Activated CD4-positive, alpha-beta memory T cell treated with anti-CD3 and anti-CD28 coated beads for 36 hours (primary cell): ENCODE measurements around the gene SNRNP48. TPM values are rescaled to one million over a fixed set of nuclear protein-coding genes. Genes with fewer than 3 reads are reported as not detected.

Experiments
- CTCF ChIA-PET: fragments of 350-600 bp; sonication (Branson Sonifier 250); formaldehyde crosslinking; loops from one replicate; lab custom pipeline; 2021; ENCODE audit warnings: antibody characterized with exemption, inconsistent platforms; lab: Charles Lee
- POLR2A ChIA-PET: fragments of 350-600 bp; sonication (Branson Sonifier 250); formaldehyde crosslinking; loops from one replicate; lab custom pipeline; 2021; ENCODE audit warnings: antibody characterized with exemption; lab: Charles Lee
- DNase-seq: peaks from one replicate; pipeline ENCODE4 v3.0.0-alpha.2; 2020
- H3K27ac Mint-ChIP-seq: one replicate; pipeline ENCODE4 v1.8.0; 2021; ENCODE audit warnings: mixed read lengths
- H3K27me3 Mint-ChIP-seq: one replicate; pipeline ENCODE4 v1.8.0; 2021; ENCODE audit warnings: mixed read lengths
- H3K36me3 Mint-ChIP-seq: one replicate; pipeline ENCODE4 v1.8.0; 2021; ENCODE audit warnings: mixed read lengths
- H3K4me1 Mint-ChIP-seq: one replicate; pipeline ENCODE4 v1.8.0; 2021; ENCODE audit warnings: low read depth, mixed read lengths
- H3K4me3 Mint-ChIP-seq: one replicate; pipeline ENCODE4 v1.8.0; 2021; ENCODE audit warnings: mild to moderate bottlenecking, mixed read lengths
- H3K9me3 Mint-ChIP-seq: one replicate; pipeline ENCODE4 v1.8.0; 2021; ENCODE audit warnings: mixed read lengths
- intact Hi-C: fragments of 100-400 bp; cut with micrococcal nuclease; formaldehyde crosslinking; loops from one replicate; pipeline ENCODE4 v1.15.1; 2023
- total RNA-seq, 2 experiments: library from RNA; stranded (reverse); gene quantifications; one replicate each; pipeline ENCODE4 v1.2.3, GENCODE V29; 2021

Gene SNRNP48
- total RNA-seq, 2 experiments from 2014 or later: 21.1 to 21.8 TPM

GRCh38 chr6:7546896-7547295, 43.1 kb upstream of the SNRNP48 start:
- ChIA-PET CTCF (no interaction called here), POLR2A (interaction anchor here (0.9 kb wide), 1 partner anchor 9 kb away, joined by 3 read pairs; no protein-coding TSS in a partner anchor)
- no peaks in the 10 kb centered on the region for H3K4me1 Mint-ChIP-seq
- no peaks in the 10 kb centered on the region for H3K36me3 Mint-ChIP-seq
- peaks cover 44% of the 10 kb centered on the region for H3K27me3 Mint-ChIP-seq
- intact Hi-C loops: no loop called here
- H3K4me3 Mint-ChIP-seq: no peak overlapping the region
- DNase-seq: no peak
- no peaks in the 10 kb centered on the region for H3K9me3 Mint-ChIP-seq
- H3K27ac Mint-ChIP-seq: no peak overlapping the region

- CTCF ChIA-PET: no interaction called here
- H3K27me3 Mint-ChIP-seq: peaks cover 45% of the 10 kb centered on the region
- no peaks in the 10 kb centered on the region for H3K4me1 Mint-ChIP-seq
- H3K9me3 Mint-ChIP-seq: no peaks in the 10 kb centered on the region
- POLR2A ChIA-PET: no interaction called here
- DNase-seq: no peak
- no peak overlapping the region for H3K27ac Mint-ChIP-seq
- no peaks in the 10 kb centered on the region for H3K36me3 Mint-ChIP-seq
- intact Hi-C loops: no loop called here
- no peak overlapping the region for H3K4me3 Mint-ChIP-seq
Observed at GRCh38 chr6:7547315-7547714, 42.7 kb upstream of the SNRNP48 start.

GRCh38 chr6:7550433-7550801, 39.6 kb upstream of the SNRNP48 start:
- no peak overlapping the region for H3K27ac Mint-ChIP-seq
- no peaks in the 10 kb centered on the region for H3K9me3 Mint-ChIP-seq
- H3K36me3 Mint-ChIP-seq: no peaks in the 10 kb centered on the region
- H3K27me3 Mint-ChIP-seq: peaks cover 37% of the 10 kb centered on the region
- intact Hi-C loops: no loop called here
- no peaks in the 10 kb centered on the region for H3K4me1 Mint-ChIP-seq
- H3K4me3 Mint-ChIP-seq: no peak overlapping the region
- CTCF ChIA-PET: no interaction called here
- POLR2A ChIA-PET: no interaction called here
- no peak for DNase-seq

- Mint-ChIP-seq H3K36me3 (no peaks in the 10 kb centered on the region), H3K27ac (no peak overlapping the region), H3K9me3 (no peaks in the 10 kb centered on the region), H3K4me3 (no peak overlapping the region), H3K4me1 (peaks cover 2% of the 10 kb centered on the region), H3K27me3 (peaks cover 21% of the 10 kb centered on the region)
- CTCF ChIA-PET: no interaction called here
- DNase-seq: no peak
- intact Hi-C loops: no loop called here
- POLR2A ChIA-PET: interaction anchor here (0.6 kb wide), 1 partner anchor 79 kb away, joined by 4 read pairs; no protein-coding TSS in a partner anchor
Observed at GRCh38 chr6:7554533-7555275, 35.3 kb upstream of the SNRNP48 start.

GRCh38 chr6:7555671-7556070, 34.3 kb upstream of the SNRNP48 start:
- peaks cover 5% of the 10 kb centered on the region for H3K4me1 Mint-ChIP-seq

GRCh38 chr6:7556394-7557106, 33.4 kb upstream of the SNRNP48 start:
- no peaks in the 10 kb centered on the region for H3K36me3 Mint-ChIP-seq
- no peak for DNase-seq
- CTCF ChIA-PET: no interaction called here
- peaks cover 29% of the 10 kb centered on the region for H3K27me3 Mint-ChIP-seq
- H3K4me3 Mint-ChIP-seq: no peak overlapping the region
- H3K4me1 Mint-ChIP-seq: peaks cover 5% of the 10 kb centered on the region
- H3K27ac Mint-ChIP-seq: no peak overlapping the region
- no peaks in the 10 kb centered on the region for H3K9me3 Mint-ChIP-seq
- POLR2A ChIA-PET: no interaction called here
- intact Hi-C loops: no loop called here

More at GRCh38 chr6:7555671-7556070, 34.3 kb upstream of the SNRNP48 start:
- H3K27ac Mint-ChIP-seq: no peak overlapping the region
- H3K9me3 Mint-ChIP-seq: no peaks in the 10 kb centered on the region
- no peak for DNase-seq
- CTCF ChIA-PET: no interaction called here
- H3K4me3 Mint-ChIP-seq: no peak overlapping the region
- H3K27me3 Mint-ChIP-seq: peaks cover 24% of the 10 kb centered on the region
- H3K36me3 Mint-ChIP-seq: no peaks in the 10 kb centered on the region
- intact Hi-C loops: no loop called here
- POLR2A ChIA-PET: no interaction called here

GRCh38 chr6:7557652-7558051, 32.3 kb upstream of the SNRNP48 start:
- intact Hi-C loops: no loop called here
- CTCF ChIA-PET: no interaction called here
- DNase-seq: no peak
- Mint-ChIP-seq H3K4me1 (peaks cover 5% of the 10 kb centered on the region), H3K36me3 (no peaks in the 10 kb centered on the region), H3K9me3 (no peaks in the 10 kb centered on the region), H3K27me3 (peaks cover 29% of the 10 kb centered on the region), H3K4me3 (no peak overlapping the region), H3K27ac (no peak overlapping the region)
- POLR2A ChIA-PET: no interaction called here

GRCh38 chr6:7558781-7559180, 31.2 kb upstream of the SNRNP48 start:
- no peak overlapping the region for H3K4me3 Mint-ChIP-seq
- H3K9me3 Mint-ChIP-seq: no peaks in the 10 kb centered on the region
- H3K4me1 Mint-ChIP-seq: peaks cover 5% of the 10 kb centered on the region
- ChIA-PET CTCF (no interaction called here), POLR2A (interaction anchor here (0.6 kb wide), 1 partner anchor 21 kb away, joined by 3 read pairs; no protein-coding TSS in a partner anchor)
- DNase-seq: no peak
- no peak overlapping the region for H3K27ac Mint-ChIP-seq
- intact Hi-C loops: no loop called here
- peaks cover 28% of the 10 kb centered on the region for H3K27me3 Mint-ChIP-seq
- H3K36me3 Mint-ChIP-seq: no peaks in the 10 kb centered on the region

GRCh38 chr6:7559196-7559595, 30.8 kb upstream of the SNRNP48 start:
- ChIA-PET CTCF (no interaction called here), POLR2A (interaction anchor here (0.6 kb wide), 1 partner anchor 22 kb away, joined by 3 read pairs; no protein-coding TSS in a partner anchor)
- Mint-ChIP-seq H3K36me3 (no peaks in the 10 kb centered on the region), H3K9me3 (no peaks in the 10 kb centered on the region), H3K4me1 (peaks cover 5% of the 10 kb centered on the region), H3K27ac (no peak overlapping the region), H3K27me3 (peaks cover 28% of the 10 kb centered on the region), H3K4me3 (no peak overlapping the region)
- no peak for DNase-seq
- intact Hi-C loops: no loop called here

- DNase-seq: no peak
- H3K4me1 Mint-ChIP-seq: peaks cover 5% of the 10 kb centered on the region
- ChIA-PET POLR2A (no interaction called here), CTCF (no interaction called here)
- H3K27me3 Mint-ChIP-seq: peaks cover 30% of the 10 kb centered on the region
- H3K36me3 Mint-ChIP-seq: no peaks in the 10 kb centered on the region
- intact Hi-C loops: no loop called here
- no peak overlapping the region for H3K27ac Mint-ChIP-seq
- no peak overlapping the region for H3K4me3 Mint-ChIP-seq
- H3K9me3 Mint-ChIP-seq: no peaks in the 10 kb centered on the region
Observed at GRCh38 chr6:7559651-7560385, 30.2 kb upstream of the SNRNP48 start.

- no peaks in the 10 kb centered on the region for H3K9me3 Mint-ChIP-seq
- H3K27ac Mint-ChIP-seq: no peak overlapping the region
- ChIA-PET CTCF (no interaction called here), POLR2A (no interaction called here)
- no peak overlapping the region for H3K4me3 Mint-ChIP-seq
- no peak for DNase-seq
- no peaks in the 10 kb centered on the region for H3K36me3 Mint-ChIP-seq
- peaks cover 32% of the 10 kb centered on the region for H3K27me3 Mint-ChIP-seq
- intact Hi-C loops: no loop called here
- H3K4me1 Mint-ChIP-seq: peaks cover 5% of the 10 kb centered on the region
Observed at GRCh38 chr6:7561153-7561964, 28.6 kb upstream of the SNRNP48 start.
